ENCODE data around the gene ELOVL5.

DNA sequence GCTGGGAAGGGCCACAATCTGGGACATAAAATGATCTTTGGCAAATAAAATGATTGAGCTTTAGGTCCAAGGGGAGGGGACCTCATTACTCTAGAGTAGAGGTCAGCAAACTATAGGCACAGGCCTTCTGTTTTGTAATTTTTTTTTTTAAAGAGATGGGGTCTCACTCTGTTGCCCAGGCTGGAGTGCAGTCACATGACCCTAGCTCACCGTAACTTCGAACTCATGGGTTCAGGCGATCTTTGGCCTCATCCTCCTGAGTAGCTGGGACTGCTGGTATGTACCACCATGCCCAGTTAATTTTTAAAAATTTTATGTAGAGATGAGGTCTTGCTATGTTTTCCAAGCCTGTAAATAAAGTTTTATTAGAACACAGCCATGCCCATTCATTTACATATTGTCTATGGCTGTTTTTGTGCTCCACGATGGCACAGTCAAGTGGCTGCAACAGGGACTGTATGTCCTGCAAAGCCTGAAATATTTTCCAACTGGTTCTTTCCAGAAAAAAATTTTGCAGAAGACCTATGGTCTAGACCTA, 82.1 kb downstream of the ELOVL5 start:
- TF ChIP-seq, protein P1, sequence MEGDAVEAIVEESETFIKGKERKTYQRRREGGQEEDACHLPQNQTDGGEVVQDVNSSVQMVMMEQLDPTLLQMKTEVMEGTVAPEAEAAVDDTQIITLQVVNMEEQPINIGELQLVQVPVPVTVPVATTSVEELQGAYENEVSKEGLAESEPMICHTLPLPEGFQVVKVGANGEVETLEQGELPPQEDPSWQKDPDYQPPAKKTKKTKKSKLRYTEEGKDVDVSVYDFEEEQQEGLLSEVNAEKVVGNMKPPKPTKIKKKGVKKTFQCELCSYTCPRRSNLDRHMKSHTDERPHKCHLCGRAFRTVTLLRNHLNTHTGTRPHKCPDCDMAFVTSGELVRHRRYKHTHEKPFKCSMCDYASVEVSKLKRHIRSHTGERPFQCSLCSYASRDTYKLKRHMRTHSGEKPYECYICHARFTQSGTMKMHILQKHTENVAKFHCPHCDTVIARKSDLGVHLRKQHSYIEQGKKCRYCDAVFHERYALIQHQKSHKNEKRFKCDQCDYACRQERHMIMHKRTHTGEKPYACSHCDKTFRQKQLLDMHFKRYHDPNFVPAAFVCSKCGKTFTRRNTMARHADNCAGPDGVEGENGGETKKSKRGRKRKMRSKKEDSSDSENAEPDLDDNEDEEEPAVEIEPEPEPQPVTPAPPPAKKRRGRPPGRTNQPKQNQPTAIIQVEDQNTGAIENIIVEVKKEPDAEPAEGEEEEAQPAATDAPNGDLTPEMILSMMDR (IDR thresholded peaks at IDR 0.05; ENCODE audit: insufficient read depth, low read length, poor library complexity, severe bottlenecking): no peak
- no peak for TF ChIP-seq EZH2phosphoT487 (conservative IDR thresholded peaks at IDR 0.05; ENCODE audit: low read length)

All from SU-DHL-6 (cell line).